ENCODE measurements around the gene TTC3.

The TTC3 gene

DNA sequence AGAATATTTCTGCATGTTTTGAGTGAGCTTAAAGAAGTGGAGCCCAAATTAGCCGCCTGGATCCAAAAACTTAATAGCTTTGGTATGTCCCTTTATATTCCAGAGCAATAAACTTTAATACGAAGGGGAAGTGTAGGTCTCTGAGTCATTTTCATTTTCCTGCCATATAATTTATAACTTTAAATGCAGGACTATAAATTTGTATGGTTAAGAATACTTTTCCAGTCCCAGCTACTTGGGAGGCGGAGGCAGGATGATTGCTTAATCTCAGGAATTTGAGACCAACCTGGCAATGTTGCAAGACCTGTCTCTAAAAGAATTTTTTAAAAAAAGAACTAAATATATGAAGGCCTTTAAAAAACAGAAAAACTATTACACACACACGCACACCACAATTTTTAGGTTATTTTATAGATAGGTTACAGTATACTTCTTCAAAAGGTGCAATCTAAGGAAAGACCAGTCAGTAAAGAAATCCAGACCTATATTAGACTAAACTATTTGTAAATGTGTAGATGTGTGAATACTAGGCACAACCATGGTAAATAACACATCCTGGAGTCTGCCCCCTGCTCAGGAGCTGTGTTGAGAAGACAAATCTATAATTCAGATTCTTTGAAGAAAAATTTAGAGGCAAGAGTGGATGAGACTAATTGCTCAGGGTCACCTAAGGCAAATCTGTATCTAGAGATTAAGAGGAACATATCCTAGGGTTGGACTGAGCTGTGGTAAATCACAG is 80.3 kb downstream of the TTC3 start:
- DNase-seq, result no peak

DNA sequence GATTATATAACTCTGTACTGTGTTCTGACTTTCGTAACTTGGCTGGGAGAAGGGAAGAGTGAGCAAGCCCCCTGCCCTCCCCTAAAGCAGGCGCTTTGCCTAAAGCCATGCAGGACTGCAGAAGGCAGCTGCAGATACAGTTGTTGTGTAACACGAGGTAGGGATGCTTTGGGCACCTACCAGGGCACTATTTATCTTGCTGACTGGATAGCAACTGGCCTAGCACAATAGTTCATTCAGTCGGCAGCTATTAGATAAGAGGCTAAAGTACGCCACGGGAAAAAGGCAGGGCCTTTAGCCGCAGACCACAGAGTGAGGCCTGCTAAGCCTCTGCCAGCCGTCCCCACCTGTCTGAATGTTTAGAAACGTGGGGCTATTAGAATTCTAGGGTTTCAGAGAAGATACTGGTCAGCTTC is 80.9 kb downstream of the TTC3 start:
- DNase-seq, result no peak

- no peak for DNase-seq
Measured at GRCh38 chr21:37155186-37155585, 82.1 kb downstream of the TTC3 start.

GRCh38 chr21:37157938-37158337 is 84.9 kb downstream of the TTC3 start:
- no peak for DNase-seq

DNA sequence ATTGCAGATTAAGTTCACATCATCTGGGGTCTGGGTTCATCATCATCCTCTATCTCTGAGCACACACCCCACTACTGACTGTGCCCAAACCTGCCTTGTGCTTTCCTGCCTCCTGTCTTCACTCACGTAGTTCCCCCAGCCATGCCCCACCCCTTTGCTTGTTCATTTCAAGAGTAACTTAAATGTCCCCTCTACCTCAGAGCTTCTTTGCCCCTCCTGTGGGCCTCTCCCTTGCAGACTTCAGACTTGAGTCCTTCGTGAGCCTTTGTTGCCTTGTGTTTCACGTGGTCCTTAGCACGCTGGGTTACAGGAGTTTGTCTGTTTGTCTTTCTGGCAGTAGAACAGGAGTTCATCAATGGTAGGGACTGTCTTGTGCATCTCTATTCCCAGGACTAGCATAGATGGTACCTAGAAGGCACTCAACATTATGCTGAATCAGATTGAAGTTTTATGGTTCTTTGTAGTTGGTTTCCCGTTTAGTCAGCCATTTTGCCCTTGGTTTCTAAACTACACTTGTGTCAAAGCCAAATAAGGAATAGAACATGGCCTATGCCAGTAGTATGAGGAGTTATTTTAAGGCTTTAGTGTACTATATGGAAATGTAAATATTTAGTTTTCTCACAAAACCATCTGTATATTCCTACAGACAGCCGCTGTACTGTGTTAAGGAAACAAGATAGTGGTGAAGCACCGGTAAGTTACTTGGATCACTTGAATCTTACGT is 86.2 kb downstream of the TTC3 start:
- DNase-seq, result no peak

- no peak for DNase-seq
Measured at GRCh38 chr21:37159949-37160348, 86.9 kb downstream of the TTC3 start.

DNA sequence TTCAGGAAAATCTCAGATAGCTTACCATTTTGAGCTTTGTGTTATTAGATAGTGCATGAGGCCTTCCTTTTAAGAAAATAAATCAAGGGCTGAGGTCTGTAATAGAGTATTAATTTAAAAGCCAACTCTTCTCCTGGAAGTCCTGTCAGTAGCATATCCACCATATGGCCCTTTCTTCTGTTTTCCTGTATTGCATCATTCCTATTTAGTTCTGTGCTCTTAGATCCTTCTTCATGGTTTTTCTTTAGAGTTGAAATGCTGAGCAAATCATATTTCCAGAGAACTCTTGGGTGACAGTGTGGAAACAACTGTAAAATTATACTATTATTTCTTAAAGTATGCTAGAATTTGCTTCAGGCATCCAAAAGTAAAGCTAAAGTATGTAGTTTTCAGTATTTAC is 91.7 kb downstream of the TTC3 start:
- DNase-seq, result no peak

- DNase-seq, result no peak
Measured at GRCh38 chr21:37165586-37165985, 92.5 kb downstream of the TTC3 start.

GRCh38 chr21:37166733-37167132 is 93.7 kb downstream of the TTC3 start:
- DNase-seq, result peak in 1 of 2 donors; percentile 15

GRCh38 chr21:37168666-37169065 is 95.6 kb downstream of the TTC3 start:
- DNase-seq, result no peak

- no peak for DNase-seq
Measured at GRCh38 chr21:37172646-37173045, 99.6 kb downstream of the TTC3 start.

GRCh38 chr21:37176716-37177115 is 103.7 kb downstream of the TTC3 start:
- DNase-seq, result no peak

DNA sequence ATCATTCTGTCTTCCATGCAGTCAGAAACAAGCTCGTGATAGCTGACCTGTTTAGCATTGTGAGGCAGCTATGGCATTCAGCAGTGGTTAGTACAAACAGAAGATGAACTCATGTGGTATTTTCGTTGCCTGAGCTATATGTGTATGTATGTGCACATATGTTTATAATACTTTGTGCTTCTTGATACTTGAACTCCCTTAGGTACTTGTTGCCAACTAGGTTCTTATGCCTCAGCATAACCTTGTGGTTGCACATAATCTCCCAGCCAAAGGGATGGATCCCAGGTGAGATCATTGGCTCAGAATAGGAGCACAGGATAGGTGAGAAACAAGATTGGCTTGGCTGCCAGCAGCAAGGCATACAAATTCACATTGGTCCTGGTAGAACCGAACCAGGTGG is 108.0 kb downstream of the TTC3 start:
- no peak for DNase-seq

DNA sequence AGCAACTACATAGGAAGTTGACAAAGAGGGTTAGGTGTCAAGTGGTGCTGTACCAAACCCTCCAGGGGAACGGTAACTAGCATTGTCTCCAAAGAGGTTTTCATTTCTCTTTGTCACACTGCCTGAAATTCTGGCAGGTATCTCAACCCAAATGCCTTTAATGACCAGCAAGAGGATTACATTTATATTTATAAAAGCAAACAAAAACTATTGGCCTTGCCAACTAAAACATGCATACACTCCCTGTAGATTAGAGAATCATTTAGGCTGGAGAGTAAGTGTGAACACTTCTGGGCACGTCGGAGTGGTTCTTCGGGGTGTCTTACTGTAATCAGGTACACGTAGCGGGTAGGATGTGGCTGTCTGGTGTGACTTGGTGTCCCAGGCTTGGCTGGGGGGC is 109.2 kb downstream of the TTC3 start:
- DNase-seq, result no peak

GRCh38 chr21:37183749-37184148 is 110.7 kb downstream of the TTC3 start:
- DNase-seq, result no peak

DNA sequence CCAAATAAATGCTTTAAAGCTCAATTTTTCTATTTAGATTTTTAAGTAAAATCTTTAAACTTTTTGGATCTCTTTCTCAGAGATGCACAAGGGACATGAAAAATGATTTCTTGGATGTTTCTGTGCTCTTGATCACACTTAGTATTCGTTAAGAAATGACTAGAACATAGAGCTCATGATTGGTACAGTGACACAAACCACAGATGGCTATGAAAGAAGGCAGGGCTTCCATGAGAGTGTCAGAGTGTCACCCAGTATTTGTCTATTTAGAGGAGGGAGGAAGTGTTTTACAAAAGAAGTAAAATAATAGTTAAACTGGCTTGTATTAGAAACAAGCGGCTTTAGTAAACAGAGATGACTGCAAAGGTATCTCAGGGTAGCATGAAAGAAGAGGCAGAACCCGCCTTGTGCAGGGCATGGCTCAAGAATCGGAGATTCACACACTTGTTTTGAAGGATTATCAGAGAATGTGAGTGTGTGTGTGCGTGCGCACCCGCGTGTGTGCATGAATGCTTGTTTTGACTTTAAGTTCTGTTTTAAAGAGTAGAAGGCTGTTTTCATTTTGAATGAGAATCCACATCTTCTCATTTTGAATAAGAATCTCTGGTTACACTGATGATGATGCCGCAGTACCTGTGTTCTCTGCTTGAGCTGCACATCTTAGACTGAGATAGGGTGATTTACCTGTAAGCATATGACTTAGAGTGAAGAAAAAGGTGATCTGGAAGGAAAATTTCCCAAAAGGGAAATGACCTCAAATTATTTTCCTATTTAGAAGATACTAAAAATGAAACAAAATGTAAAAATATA is 111.9 kb downstream of the TTC3 start:
- no peak for DNase-seq

DNA sequence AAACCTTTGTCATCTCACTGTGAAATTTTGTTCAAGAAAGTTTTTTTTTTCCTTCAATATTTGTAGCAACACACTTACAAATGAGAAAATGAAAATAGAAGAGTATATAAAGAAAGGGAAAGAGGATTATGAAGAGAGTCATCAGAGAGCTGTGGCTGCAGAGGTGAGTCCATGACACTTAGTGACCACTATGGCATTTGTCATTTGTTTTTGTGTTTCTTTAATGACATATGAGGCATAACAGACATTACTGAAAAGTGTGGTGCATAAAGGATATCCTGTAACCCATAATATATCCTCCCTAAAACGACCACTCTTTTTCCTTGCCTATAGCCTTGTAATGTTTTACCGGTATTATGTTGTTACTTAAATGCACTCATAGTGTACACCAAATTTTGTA is 113.9 kb downstream of the TTC3 start:
- DNase-seq, result no peak

- DNase-seq, result no peak
Measured at GRCh38 chr21:37188825-37189224, 115.8 kb downstream of the TTC3 start.

DNA sequence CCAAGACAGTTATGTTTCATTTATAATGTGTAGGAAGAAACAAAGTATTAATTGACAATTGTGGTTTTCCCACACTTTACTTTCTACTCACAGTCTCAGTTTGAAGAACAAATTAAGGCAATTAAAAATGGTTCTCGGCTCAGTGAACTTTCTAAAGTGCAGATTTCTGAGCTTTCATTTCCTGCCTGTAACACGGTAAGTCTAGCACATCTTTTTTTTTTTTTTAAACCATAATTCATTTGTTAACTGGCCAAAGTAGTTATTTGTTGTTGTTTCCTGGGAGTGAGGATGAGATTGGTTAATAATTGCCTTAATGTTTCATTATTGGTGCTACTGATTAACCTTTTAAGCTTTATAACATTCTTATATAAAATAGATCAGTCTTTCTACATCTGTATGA is 119.0 kb downstream of the TTC3 start:
- no peak for DNase-seq

- DNase-seq, result no peak
Measured at GRCh38 chr21:37193006-37193405, 120.0 kb downstream of the TTC3 start.

GRCh38 chr21:37193676-37194075 is 120.6 kb downstream of the TTC3 start:
- DNase-seq, result no peak

DNA sequence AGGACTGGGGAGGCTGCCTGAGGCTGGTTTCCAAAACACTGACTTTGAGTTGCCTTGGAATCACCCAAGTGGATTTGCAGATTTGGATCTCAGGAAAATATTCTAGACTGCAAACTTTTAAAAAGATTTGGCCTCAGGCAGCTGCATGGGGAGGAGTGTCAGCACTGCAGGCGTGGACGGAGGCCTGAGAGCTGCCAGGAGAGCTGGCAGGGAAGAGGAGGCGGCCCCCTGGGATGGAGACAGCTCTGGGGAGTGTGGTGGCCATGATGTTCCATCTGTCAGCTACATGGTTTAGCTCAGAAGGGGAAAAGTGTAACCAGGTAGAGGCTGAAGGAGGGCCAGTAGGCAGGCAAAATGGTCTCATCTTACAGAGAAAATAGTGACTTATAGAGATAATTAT is 122.0 kb downstream of the TTC3 start:
- no peak for DNase-seq

DNA sequence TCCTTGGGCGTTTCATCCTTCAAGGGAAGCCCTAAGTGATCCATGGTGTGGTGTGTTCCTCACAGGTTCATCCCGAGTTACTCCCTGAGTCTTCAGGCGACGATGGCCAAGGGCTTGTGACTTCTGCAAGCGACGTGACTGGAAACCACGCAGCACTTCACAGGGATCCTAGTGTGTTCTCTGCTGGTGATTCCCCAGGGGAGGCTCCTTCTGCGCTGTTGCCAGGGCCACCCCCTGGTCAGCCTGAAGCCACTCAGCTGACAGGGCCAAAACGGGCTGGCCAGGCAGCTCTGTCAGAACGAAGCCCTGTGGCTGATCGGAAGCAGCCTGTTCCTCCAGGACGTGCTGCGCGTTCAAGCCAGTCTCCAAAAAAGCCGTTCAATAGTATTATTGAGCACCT is 122.6 kb downstream of the TTC3 start:
- DNase-seq, result no peak

DNA sequence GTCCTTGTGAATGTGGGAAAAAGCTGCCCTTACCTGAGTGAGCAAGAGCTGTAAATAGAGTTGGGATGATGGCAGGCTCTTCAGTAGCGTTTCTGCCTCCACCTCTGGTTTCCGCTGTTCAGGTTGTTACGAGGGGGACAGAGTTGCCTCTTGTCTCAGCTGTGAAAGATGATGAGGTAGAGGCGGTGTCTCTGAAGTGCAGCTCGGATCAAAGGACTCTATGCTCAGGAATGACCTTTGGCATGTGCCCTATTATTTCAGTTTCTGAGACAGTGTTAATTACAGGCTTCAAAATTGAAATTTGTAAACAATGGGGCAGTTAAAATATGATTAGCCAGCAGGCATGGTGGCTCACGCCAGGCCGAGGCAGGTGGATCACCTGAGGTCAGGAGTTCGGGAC is 123.8 kb downstream of the TTC3 start:
- DNase-seq, result no peak
